Bronchial epithelial cell (primary cell): ENCODE data around the gene HSPB8. TPM values are rescaled to one million over a fixed set of nuclear protein-coding genes. Genes with fewer than 3 reads are reported as not detected.

Experiments used
- DNase-seq: peaks from one replicate; pipeline ENCODE4 v3.0.0-alpha.2; 2010; ENCODE audit warnings: low read depth
- FAIRE-seq: peaks from 2 replicates; lab custom pipeline; 2011; peaks lifted over from hg19 to GRCh38; lab: Jason Lieb, UNC
- H3K27me3 ChIP-seq: 2 replicates; pipeline ENCODE4 v1.5.1; 2011; ENCODE audit warnings: low read length; ENCODE audit not compliant: control insufficient read depth, insufficient read depth
- H3K36me3 ChIP-seq: 2 replicates; pipeline ENCODE4 v1.5.1; 2011; ENCODE audit warnings: low read length; ENCODE audit not compliant: control insufficient read depth, insufficient read depth
- H3K4me3 ChIP-seq: 2 replicates; pipeline ENCODE4 v1.5.1; 2011; ENCODE audit warnings: mild to moderate bottlenecking, low read depth, low read length, control low read depth
- CTCF ChIP-seq: IDR thresholded peaks from 2 replicates; pipeline ENCODE4 v1.5.1; 2011; ENCODE audit warnings: mild to moderate bottlenecking, moderate library complexity, low read length, control low read depth, inconsistent platforms; ENCODE audit not compliant: insufficient read depth, severe bottlenecking
- total RNA-seq: library from RNA; depleted of rRNA; stranded (reverse); fragments of >200 nt; gene quantifications from 2 replicates; pipeline ENCODE4 v1.2.1, GENCODE V29; 2014

Gene HSPB8
- total RNA-seq, 1 donor from 2014 or later = 0.26 TPM

GRCh38 chr12:119171691-119172425 is 6.9 kb upstream of the HSPB8 start:
- H3K4me3 ChIP-seq = no peak overlapping the region
- TF ChIP-seq CTCF = no peak
- FAIRE-seq (no peak), DNase-seq (no peak)
- H3K36me3 ChIP-seq = no peaks in the 10 kb centered on the region
- H3K27me3 ChIP-seq = no peaks in the 10 kb centered on the region

GRCh38 chr12:119175081-119175480 is 3.6 kb upstream of the HSPB8 start:
- no peaks in the 10 kb centered on the region for H3K27me3 ChIP-seq
- no peak for DNase-seq
- FAIRE-seq = no peak
- H3K36me3 ChIP-seq = no peaks in the 10 kb centered on the region
- no peak overlapping the region for H3K4me3 ChIP-seq
- TF ChIP-seq CTCF = no peak

GRCh38 chr12:119176267-119177055 is 2.3 kb upstream of the HSPB8 start:
- peak; percentile 40 for FAIRE-seq
- Histone ChIP-seq H3K4me3 (no peak overlapping the region), H3K27me3 (no peaks in the 10 kb centered on the region), H3K36me3 (no peaks in the 10 kb centered on the region)
- DNase-seq = peak; percentile 87
- no peak for TF ChIP-seq CTCF

GRCh38 chr12:119177056-119177325 is 1.7 kb upstream of the HSPB8 start:
- H3K36me3 ChIP-seq = no peaks in the 10 kb centered on the region
- H3K27me3 ChIP-seq = no peaks in the 10 kb centered on the region
- no peak overlapping the region for H3K4me3 ChIP-seq
- FAIRE-seq (no peak), DNase-seq (no peak)
- no peak for TF ChIP-seq CTCF

GRCh38 chr12:119177724-119178380 is 879 bp upstream of the HSPB8 start:
- TF ChIP-seq CTCF = no peak
- no peaks in the 10 kb centered on the region for H3K36me3 ChIP-seq
- no peak for FAIRE-seq
- H3K27me3 ChIP-seq = no peaks in the 10 kb centered on the region
- H3K4me3 ChIP-seq = no peak overlapping the region
- DNase-seq = no peak
